NCI-H1694 treated with DMSO at 0.1 percent for 48 hours (cell line): ENCODE results near the gene DOCK11.
"Not testable (repeated sequence)": the region's sequence is repeated elsewhere in the genome, so short reads cannot be mapped to it uniquely, and the experiment has no call there.

Experiments used
- DNase-seq: peaks from one replicate; lab custom pipeline; 2025; lab: John Stamatoyannopoulos, UW

Gene DOCK11

DNA sequence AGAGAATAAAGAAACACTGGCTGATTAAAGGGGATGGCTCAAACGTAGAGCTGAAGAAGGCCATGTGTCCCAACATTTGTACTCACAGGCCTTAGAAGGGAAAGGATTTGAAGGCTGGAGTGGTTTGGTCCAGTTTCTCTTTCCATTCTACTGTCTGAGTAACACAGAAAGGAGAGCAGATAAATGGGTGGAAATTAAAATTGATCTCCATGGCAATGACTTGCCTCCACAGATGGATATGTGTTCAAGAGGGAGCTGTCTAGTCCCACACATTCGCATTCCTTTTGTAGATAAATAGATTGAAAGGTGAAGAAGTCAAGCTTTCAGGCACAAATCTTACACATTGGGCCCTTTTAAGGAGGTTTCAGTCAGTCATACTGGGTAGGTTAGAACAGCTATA lies 74.6 kb downstream of the DOCK11 start:
- no peak for DNase-seq

- DNase-seq = no peak
Observed at GRCh38 chrX:118571836-118572235, 76.2 kb downstream of the DOCK11 start.

- no peak for DNase-seq
Observed at GRCh38 chrX:118574666-118575065, 79.1 kb downstream of the DOCK11 start.

DNA sequence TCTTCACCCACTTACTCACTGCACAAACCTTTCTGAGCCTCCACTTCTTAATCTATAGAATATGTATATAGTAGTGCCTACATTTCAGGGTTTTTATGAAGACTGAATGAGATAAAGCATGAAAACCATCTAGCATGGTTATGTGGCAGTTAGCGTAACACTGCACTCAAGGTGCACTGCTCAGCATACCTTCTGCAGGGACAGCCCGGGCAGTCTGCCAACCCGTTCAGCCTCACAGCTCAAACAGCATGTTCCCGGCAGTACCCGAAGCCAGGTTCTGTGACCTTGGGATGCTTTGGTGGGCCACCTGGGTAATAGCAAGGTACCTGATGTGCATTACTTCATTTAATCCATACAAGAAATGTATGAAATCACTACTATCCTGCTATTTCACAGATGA lies 81.4 kb downstream of the DOCK11 start:
- peak; percentile 78 for DNase-seq

DNA sequence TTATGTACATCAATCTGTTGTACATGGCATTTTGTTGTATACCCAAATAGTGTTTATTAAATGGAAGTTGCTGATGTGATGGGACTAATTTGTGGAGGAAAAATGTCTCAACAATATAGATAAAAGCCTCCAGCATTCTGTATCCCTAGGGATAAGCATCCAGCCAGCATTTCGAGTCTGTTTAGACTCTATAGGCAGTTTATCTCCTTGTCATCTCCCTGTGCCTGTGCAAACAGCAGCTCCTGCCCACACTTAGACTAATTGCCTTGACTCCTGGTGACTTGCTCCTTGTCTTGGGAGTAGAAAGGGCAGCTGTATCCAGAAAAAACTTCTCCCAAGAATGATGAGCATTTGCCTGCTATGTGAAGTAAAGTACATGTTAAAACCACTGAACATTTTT lies 83.8 kb downstream of the DOCK11 start:
- DNase-seq = no peak

DNA sequence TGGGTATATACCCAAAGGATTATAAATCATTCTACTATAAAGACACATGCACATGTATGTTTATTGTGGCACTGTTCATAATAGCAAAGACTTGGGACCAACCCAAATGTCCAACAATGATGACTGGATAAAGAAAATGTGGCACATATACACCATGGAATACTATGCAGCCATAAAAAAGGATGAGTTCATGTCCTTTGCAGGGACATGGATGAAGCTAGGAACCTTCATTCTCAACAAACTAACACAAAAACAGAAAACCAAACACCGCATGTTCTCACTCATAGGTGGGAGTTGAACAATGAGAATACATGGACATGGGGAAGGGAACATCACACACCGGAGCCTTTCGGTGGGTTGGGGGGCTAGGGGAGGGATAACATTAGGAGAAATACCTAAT lies 87.3 kb downstream of the DOCK11 start:
- DNase-seq = not testable (repeated sequence)

DNA sequence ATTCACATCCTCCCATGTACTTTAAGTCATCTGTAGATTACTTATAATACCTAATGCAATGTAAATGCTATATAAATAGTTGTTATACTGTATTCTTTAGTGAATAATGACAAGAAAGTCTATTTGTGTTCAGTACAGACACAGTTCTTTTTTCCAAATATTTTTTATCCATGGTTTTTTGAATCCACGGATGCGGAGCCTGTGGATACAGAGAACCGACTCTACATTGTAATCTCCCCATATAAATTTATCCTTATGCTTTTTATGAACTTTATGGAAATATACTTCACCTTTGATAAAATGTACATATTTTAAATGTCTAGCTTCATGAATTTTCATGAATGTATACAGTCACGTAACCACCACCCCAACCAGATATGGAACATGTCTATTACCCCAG lies 88.2 kb downstream of the DOCK11 start:
- no peak for DNase-seq

- DNase-seq = no peak
Observed at GRCh38 chrX:118585296-118585695, 89.7 kb downstream of the DOCK11 start.

DNA sequence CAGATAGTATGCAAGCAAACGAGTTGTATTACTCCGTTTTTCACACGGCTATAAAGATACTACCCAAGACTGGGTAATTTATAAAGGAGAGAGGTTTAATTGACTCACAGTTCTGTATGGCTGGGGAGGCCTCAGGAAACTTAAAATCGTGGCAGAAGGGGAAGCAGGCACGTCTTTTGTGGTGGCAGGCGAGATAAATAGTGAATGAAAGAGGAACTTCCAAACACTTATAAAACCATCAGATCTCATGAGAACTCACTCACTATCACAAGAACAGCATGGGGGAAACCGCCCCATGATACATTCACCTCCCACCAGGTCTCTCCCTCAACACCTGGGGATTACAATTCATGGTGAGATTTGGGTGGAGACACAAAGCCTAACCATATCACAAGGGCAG lies 90.6 kb downstream of the DOCK11 start:
- DNase-seq = not testable (repeated sequence)

DNA sequence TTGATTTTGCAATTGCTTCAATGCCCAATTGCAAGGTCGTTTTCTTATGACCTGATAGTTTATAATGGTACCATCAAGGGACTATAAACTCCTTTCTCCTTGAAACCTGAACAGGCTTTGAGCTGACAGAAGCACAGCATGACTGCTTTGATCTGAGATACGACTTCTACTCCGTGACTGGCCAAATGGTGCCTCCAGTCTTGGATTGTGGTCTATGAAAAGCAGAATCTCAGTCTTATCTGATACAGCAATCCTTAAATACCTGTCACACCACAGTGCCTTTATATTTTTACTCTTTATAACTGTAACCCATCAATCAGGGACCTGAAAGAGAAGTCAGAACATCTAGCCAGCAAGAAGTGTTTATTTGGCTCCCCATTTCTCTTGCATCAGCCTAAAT lies 93.1 kb downstream of the DOCK11 start:
- no peak for DNase-seq

GRCh38 chrX:118589227-118589626 lies 93.6 kb downstream of the DOCK11 start:
- no peak for DNase-seq

DNA sequence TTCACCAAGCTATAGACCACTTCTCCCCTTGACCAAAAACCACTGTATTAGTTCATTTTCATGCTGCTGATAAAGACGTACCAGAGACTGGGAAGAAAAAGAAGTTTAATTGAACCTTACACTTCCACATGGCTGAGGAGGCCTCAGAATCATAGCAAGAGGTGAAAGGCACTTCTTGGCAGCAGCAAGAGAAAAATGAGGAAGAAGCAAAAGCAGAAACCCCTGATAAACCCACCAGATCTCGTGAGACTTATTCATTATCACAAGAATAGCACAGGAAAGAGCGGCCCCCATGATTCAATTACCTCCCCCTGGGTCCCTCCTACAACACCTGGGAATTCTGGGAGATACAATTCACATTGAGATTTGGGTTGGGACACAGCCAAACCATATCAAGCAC lies 97.8 kb downstream of the DOCK11 start:
- DNase-seq = no peak

- DNase-seq = no peak
Observed at GRCh38 chrX:118594697-118595420, 99.2 kb downstream of the DOCK11 start.

GRCh38 chrX:118595501-118596042 lies 100.0 kb downstream of the DOCK11 start:
- peak; percentile 63 for DNase-seq

GRCh38 chrX:118596390-118596789 lies 100.8 kb downstream of the DOCK11 start:
- DNase-seq = peak; percentile 57

- DNase-seq = peak; percentile 39
Observed at GRCh38 chrX:118603981-118604380, 108.4 kb downstream of the DOCK11 start.

DNA sequence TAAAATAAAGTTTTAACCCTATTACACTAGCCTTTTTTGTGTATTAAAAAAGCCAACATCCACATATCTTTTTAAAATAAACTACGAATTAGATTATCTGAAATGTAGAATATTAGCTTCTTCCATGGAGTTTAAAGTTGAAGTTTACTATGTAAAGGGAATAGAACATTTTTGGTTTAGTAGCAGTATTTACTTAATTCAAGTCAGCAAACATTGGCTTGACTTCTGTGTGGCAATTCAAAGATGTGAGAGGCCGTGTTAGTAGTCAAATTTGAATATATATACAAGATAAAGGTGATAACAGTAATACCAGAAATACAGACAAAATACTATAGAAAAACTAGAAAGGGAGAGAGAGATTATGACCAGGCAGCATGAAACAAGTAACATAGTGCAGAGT lies 116.7 kb downstream of the DOCK11 start:
- DNase-seq = no peak

GRCh38 chrX:118614150-118614549 lies 118.5 kb downstream of the DOCK11 start:
- no peak for DNase-seq

DNA sequence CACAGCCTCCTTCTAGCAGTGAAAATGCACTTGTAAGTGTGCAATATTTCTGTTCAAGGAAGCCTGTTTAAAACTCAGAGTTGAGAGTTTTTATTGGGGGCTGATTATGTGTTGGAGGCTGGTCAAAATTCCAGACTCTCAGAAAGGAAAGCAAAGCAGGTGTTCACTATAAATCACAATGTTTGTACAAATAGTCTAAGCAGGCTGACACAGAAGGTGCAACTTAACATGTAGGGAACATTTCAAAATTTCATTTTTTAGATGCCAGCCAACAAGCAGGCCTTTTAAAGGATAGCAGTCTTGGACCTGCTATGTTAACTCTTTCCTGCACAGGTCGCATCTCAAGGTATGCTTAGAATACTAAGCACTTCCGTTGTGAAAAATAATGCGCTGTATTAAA lies 119.5 kb downstream of the DOCK11 start:
- no peak for DNase-seq

GRCh38 chrX:118621081-118621759 lies 125.6 kb downstream of the DOCK11 start:
- DNase-seq = no peak

- DNase-seq = no peak
Observed at GRCh38 chrX:118623062-118623461, 127.4 kb downstream of the DOCK11 start.

- no peak for DNase-seq
Observed at GRCh38 chrX:118626346-118626745, 130.7 kb downstream of the DOCK11 start.

GRCh38 chrX:118627084-118627758 lies 131.6 kb downstream of the DOCK11 start:
- peak; percentile 20 for DNase-seq
